Stimulated activated naive B cell treated with anti-CD40 and anti-IgM and Interleukin-4, amounts not matched to agents 10 μg/mL and 1 μg/mL and 100 μg/mL, for 72 hours (primary cell): Measurements from ENCODE around the gene MAP4K5.

ENCODE experiments used
- ATAC-seq, 2 donors: fragments of 150-1000 bp; cut with Tn5 transposase; replicated peaks; 2 replicates each; pipeline ENCODE4 v1.10.0; 2021; ENCODE audit warnings: moderate library complexity in 1 of 2
- DNase-seq: peaks from one replicate; pipeline ENCODE4 v3.0.0; 2021
- H3K27ac Mint-ChIP-seq: one replicate; pipeline ENCODE4 v1.8.0; 2022; ENCODE audit warnings: mild to moderate bottlenecking, mixed read lengths
- H3K27me3 Mint-ChIP-seq, 2 donors: one replicate each; pipeline ENCODE4 v1.8.0; 2022; ENCODE audit warnings: mixed read lengths in 2 of 2
- H3K36me3 Mint-ChIP-seq, 2 donors: one replicate each; pipeline ENCODE4 v1.8.0; 2022; ENCODE audit warnings: mixed read lengths in 2 of 2, mild to moderate bottlenecking in 1 of 2
- H3K4me1 Mint-ChIP-seq, 2 donors: one replicate each; pipeline ENCODE4 v1.8.0; 2022; ENCODE audit warnings: mixed read lengths in 2 of 2, mild to moderate bottlenecking in 1 of 2
- H3K4me3 Mint-ChIP-seq, 2 donors: one replicate each; pipeline ENCODE4 v1.8.0; 2022; ENCODE audit warnings: mild to moderate bottlenecking in 2 of 2, mixed read lengths in 2 of 2, moderate library complexity in 1 of 2
- H3K9me3 Mint-ChIP-seq, 2 donors: one replicate each; pipeline ENCODE4 v1.8.0; 2022; ENCODE audit warnings: mixed read lengths in 2 of 2, mild to moderate bottlenecking in 1 of 2

The MAP4K5 gene

DNA sequence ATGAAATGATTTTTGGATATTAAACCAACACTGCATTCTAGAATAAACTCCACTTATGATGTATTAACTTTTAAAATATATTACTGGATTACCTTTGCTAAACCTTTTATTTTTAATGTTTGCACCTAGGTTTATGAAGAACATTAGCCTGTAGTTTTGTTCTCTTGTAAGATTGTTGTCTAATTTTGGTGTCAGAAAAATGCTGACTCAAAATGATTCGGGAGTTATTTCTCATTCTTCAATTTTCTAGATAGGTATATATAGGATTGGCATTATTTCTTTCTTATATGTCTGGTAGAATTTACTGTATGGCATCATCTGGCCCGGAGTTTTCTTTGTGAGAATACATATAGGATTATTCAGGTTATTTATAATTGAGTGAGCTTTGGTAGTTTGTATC, 54.6 kb downstream of the MAP4K5 start:
- H3K9me3 Mint-ChIP-seq = peaks cover 0 to 3% of the 10 kb centered on the region in 2 donors
- DNase-seq = no peak
- H3K4me3 Mint-ChIP-seq = no peak overlapping the region
- peaks cover 35 to 42% of the 10 kb centered on the region in 2 donors for H3K36me3 Mint-ChIP-seq
- no peak for ATAC-seq
- H3K27me3 Mint-ChIP-seq = no peaks in the 10 kb centered on the region
- no peaks in the 10 kb centered on the region for H3K4me1 Mint-ChIP-seq
- H3K27ac Mint-ChIP-seq = no peak overlapping the region

DNA sequence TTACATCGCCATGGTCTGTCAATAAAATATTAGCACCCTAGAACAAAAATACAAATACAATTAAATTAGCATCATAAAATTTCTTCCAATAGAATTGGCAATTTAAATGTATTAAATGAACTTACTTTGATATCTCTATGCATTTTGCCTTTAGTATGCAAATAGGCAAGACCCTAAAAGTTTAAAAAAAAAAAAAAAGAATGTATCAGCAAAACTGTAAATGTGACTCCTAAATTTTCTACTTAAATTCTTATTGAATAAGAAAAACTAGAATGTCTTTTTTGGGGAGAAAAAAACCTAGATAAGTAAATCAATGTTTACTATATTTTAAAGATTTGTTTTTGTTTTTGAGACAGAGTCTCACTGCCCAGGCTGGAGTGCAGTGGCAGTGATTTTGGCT, 56.2 kb downstream of the MAP4K5 start:
- no peak for DNase-seq
- Mint-ChIP-seq H3K4me3 (no peak overlapping the region), H3K9me3 (peaks cover 0 to 7% of the 10 kb centered on the region in 2 donors), H3K4me1 (no peaks in the 10 kb centered on the region), H3K27ac (no peak overlapping the region), H3K36me3 (peaks cover 48 to 56% of the 10 kb centered on the region in 2 donors), H3K27me3 (no peaks in the 10 kb centered on the region)
- no peak for ATAC-seq

DNA sequence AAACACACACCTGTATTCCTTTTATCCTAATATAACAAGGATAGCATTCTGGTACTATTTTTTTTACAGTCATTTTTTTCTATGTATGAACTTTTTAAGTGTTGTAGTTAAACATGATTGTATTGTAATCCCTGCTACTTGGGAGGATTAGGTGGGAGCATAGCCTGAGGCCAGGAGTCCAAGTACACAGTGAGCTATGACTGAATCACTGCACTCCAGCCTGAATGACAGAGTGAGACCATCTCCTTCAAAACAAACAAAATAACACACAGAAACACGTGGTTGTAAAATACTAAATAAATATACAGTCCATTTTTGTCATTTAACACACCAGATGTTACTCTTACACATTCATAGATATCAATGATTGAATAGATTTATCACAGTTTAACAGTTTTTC, 56.9 kb downstream of the MAP4K5 start:
- peaks cover 0 to 9% of the 10 kb centered on the region in 2 donors for H3K9me3 Mint-ChIP-seq
- no peak for ATAC-seq
- no peak for DNase-seq
- H3K27me3 Mint-ChIP-seq = no peaks in the 10 kb centered on the region
- H3K27ac Mint-ChIP-seq = no peak overlapping the region
- H3K36me3 Mint-ChIP-seq = peaks cover 51 to 61% of the 10 kb centered on the region in 2 donors
- H3K4me1 Mint-ChIP-seq = no peaks in the 10 kb centered on the region
- H3K4me3 Mint-ChIP-seq = no peak overlapping the region

DNA sequence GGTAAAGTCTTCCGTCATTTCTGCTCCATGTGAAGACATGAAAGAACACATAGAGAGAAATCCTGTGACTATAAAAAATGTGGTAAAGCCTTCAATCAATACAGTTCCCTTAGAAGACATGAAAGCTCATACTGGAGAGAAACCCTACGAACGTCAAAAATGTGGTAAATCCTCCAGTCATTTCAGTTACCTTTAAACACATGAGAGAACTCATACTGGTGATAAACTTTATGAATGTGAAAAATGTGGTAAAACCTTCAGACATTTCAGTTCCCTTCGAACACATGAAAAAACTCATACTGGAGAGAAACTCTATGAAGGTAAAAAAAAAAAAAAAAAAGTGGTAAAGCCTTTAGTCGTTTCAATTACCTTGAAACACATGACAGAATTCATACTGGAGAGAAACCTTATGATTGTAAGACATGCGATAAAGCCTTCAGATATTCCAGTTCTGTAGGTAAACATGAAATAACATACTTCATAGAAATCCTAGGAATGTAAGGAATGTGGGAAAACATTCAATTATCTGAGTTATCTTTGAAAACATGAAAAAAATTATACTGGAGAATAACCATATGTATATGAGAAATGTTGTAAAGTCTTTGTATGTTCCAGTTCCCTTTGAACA, 60.4 kb downstream of the MAP4K5 start:
- Mint-ChIP-seq H3K9me3 (peaks cover 3 to 13% of the 10 kb centered on the region in 2 donors), H3K36me3 (peaks cover 47 to 64% of the 10 kb centered on the region in 2 donors), H3K4me1 (no peaks in the 10 kb centered on the region), H3K4me3 (no peak overlapping the region), H3K27me3 (no peaks in the 10 kb centered on the region), H3K27ac (no peak overlapping the region)
- no peak for DNase-seq
- ATAC-seq = no peak

DNA sequence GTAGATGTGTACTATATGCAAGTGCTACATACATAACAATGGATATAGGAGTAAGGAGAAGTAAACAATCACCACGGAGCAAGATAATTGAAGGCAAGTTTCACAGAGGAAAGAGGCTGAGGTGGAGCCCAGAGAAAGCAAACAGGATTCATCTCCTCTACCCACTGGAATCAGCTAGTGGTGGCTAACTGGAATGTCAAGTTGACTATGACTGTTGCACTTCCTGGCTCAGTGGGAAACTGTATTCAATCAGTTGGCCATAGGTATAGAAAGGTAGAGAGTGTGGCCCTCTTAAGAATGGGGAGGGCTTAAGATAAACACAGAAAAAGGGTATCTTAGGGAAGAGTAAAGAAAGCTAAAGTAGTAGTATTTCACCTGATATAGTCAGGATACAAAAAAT, 62.4 kb downstream of the MAP4K5 start:
- Mint-ChIP-seq H3K4me3 (no peak overlapping the region), H3K36me3 (peaks cover 44 to 61% of the 10 kb centered on the region in 2 donors), H3K27ac (no peak overlapping the region), H3K4me1 (no peaks in the 10 kb centered on the region), H3K27me3 (no peaks in the 10 kb centered on the region), H3K9me3 (peaks cover 3 to 13% of the 10 kb centered on the region in 2 donors)
- ATAC-seq (no peak), DNase-seq (no peak)

DNA sequence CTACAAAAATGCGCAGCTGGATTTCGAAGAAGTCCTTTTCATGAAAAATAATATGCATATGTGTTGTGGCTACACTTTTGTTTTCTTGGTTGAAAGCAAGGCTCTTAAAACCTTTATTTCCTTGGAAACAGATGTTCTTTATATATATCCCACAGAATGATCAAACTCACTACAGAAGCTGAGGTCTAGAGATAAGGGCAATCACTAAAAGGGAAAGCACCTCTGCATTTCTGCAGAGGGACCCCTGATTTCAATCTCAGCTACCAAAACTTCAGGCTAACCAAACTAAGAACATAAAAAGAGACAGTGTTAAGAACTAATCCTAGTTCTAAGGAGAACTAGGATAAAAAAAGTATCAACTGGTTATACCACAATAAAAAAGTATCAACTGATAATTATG, 70.3 kb downstream of the MAP4K5 start:
- no peak overlapping the region for H3K27ac Mint-ChIP-seq
- ATAC-seq (no peak), DNase-seq (no peak)
- no peaks in the 10 kb centered on the region for H3K27me3 Mint-ChIP-seq
- H3K9me3 Mint-ChIP-seq = no peaks in the 10 kb centered on the region
- H3K36me3 Mint-ChIP-seq = peaks cover 2 to 5% of the 10 kb centered on the region in 2 donors
- H3K4me3 Mint-ChIP-seq = no peak overlapping the region
- no peaks in the 10 kb centered on the region for H3K4me1 Mint-ChIP-seq

DNA sequence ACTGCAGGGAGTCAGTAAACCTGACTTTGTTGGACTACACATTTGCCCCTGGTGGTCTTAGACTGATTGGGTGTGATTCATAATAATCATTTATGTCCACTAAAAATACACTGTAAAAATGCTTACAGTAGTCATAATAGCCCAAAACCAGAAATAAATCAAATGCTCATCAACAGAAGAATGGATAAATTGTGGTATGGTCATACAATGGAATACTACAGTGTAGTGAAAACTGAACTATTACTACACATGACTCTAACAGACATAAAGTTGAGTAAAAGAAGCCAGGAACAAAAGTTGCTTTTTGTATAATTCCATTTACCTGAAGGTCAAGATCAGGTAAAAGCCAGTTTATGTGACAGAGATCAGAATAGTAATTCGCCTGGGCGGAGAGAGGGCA, 78.5 kb downstream of the MAP4K5 start:
- Mint-ChIP-seq H3K36me3 (peaks cover 45 to 46% of the 10 kb centered on the region in 2 donors), H3K27ac (no peak overlapping the region), H3K4me3 (no peak overlapping the region), H3K27me3 (no peaks in the 10 kb centered on the region), H3K9me3 (peaks cover 4 to 7% of the 10 kb centered on the region in 2 donors), H3K4me1 (peaks cover 0 to 7% of the 10 kb centered on the region in 2 donors)
- no peak for ATAC-seq
- DNase-seq = no peak

DNA sequence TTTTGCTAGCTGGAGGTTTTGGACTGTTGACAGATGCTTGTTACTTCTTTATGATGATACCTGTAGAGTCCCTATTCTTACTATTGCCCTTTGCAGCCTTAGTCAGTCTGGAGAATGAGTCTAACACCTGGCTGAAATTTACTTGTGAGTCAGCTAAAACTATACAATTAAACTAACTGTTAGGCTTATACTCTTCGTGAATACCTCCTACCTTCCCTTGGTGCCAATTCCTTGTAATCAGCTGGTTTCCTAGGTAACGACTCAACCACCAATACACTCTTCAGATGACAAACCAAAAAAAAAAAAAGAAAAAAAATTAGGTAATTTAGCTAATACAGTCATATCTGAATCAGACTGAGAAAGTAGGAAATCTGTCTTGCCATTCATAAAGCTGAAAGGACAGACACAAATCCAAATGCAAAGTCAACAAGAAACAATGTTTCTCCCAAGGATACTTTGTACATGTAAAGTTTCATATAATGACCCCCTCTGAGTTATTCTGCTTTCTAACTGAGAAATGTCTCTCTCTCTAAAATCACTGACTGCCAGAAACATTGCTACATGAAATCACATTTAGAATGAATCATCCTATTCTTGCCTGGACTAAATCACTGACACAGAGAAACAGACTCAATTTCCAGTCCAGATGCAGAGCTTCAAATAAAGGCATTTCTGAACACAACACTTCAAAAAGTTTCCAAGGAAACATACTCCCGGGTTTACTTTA, 79.2 kb downstream of the MAP4K5 start:
- peaks cover 45 to 46% of the 10 kb centered on the region in 2 donors for H3K36me3 Mint-ChIP-seq
- no peak for ATAC-seq
- H3K9me3 Mint-ChIP-seq = peaks cover 4 to 7% of the 10 kb centered on the region in 2 donors
- no peak overlapping the region for H3K27ac Mint-ChIP-seq
- H3K4me3 Mint-ChIP-seq = no peak overlapping the region
- DNase-seq = no peak
- peaks cover 0 to 7% of the 10 kb centered on the region in 2 donors for H3K4me1 Mint-ChIP-seq
- H3K27me3 Mint-ChIP-seq = no peaks in the 10 kb centered on the region

DNA sequence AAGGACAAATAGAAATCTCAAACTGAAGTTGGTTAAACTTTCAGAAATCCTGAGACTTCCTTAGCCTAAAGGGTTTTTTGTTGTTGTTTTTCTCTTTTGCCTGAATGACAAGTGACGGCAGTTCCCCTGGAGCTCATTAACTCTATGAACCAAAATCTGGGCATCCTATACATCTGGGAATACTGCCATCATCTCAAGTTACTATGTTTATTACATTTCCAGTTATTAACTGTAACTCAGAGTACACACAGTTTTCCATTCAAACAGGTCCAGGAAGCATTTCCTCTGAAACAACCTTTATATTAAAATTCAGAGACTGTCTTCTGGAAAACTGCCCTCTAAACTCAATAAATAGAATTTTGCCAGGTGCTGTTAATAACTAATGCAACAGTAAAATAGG, 80.1 kb downstream of the MAP4K5 start:
- Mint-ChIP-seq H3K36me3 (peaks cover 49 to 50% of the 10 kb centered on the region in 2 donors), H3K27ac (no peak overlapping the region), H3K4me3 (no peak overlapping the region)

DNA sequence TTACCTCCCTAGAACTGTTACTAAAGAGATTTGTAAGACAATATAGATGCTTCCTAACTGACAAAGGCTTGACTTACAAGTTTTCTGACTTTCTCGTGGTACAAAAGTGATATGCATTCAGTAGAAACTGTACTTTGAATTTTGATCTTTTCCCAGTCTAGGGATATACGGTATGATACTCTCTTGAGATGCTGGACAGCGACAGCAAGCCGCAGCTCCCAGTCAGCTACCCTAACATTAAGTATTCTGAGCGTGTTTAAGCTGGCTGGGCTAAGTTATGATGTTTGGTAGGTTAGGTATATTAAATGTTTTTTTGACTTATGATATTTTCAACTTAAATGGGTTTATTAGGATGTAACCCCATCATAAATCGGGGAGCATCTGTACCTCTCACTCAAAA, 80.5 kb downstream of the MAP4K5 start:
- H3K9me3 Mint-ChIP-seq = peaks cover 4 to 7% of the 10 kb centered on the region in 2 donors
- DNase-seq (no peak), ATAC-seq (no peak)
- H3K27me3 Mint-ChIP-seq = no peaks in the 10 kb centered on the region
- H3K4me3 Mint-ChIP-seq = no peak overlapping the region
- H3K4me1 Mint-ChIP-seq = peaks cover 0 to 7% of the 10 kb centered on the region in 2 donors
- peaks cover 49 to 50% of the 10 kb centered on the region in 2 donors for H3K36me3 Mint-ChIP-seq
- no peak overlapping the region for H3K27ac Mint-ChIP-seq

More for the DNA sequence above, 80.1 kb downstream of the MAP4K5 start:
- H3K9me3 Mint-ChIP-seq = peaks cover 4 to 7% of the 10 kb centered on the region in 2 donors
- H3K27me3 Mint-ChIP-seq = no peaks in the 10 kb centered on the region
- H3K4me1 Mint-ChIP-seq = peaks cover 0 to 7% of the 10 kb centered on the region in 2 donors
- ATAC-seq (no peak), DNase-seq (no peak)

DNA sequence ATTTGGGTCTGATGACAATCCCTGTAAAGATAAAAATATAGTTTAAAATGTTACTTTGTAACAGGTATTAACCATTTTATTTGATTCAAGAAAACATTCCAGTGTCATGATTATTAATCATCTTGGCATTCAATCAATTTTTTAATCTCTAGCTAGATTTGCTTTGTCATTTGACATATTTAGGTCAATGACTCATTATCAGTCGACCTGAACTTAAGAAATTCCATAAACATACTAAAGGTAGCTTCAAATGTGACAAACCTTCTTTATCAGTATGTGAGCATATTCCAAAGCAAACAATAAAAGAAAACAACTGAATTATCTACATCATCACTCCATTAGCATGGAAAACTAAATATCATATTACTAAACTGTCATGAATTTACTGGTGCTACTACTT, 84.9 kb downstream of the MAP4K5 start:
- H3K27ac Mint-ChIP-seq = no peak overlapping the region
- ATAC-seq (no peak), DNase-seq (no peak)
- no peaks in the 10 kb centered on the region for H3K4me1 Mint-ChIP-seq
- H3K27me3 Mint-ChIP-seq = no peaks in the 10 kb centered on the region
- H3K9me3 Mint-ChIP-seq = peaks cover 4 to 6% of the 10 kb centered on the region in 2 donors
- H3K4me3 Mint-ChIP-seq = no peak overlapping the region
- peaks cover 35 to 37% of the 10 kb centered on the region in 2 donors for H3K36me3 Mint-ChIP-seq

DNA sequence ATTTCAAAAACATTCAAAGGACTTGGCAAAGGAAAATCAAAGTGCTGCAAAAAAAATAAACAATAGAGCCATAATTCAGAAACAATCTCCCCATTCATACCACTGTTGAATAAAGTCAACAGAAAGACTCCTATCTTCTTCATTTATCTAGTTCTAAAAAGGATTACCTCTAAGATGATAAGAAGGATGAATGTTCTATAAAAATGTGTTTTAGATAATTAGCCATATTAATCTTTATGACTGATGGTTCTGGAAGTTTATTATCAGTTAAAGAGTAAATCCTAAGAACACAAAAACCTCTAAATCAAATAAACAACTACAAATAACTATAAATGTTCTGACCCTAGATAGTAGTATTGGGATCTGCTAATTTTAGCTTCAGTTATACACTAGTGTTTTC, 97.8 kb downstream of the MAP4K5 start:
- Mint-ChIP-seq H3K4me1 (no peaks in the 10 kb centered on the region), H3K36me3 (peaks cover 32 to 54% of the 10 kb centered on the region in 2 donors), H3K9me3 (peaks cover 0 to 2% of the 10 kb centered on the region in 2 donors), H3K27ac (no peak overlapping the region), H3K27me3 (no peaks in the 10 kb centered on the region), H3K4me3 (no peak overlapping the region)
- DNase-seq (no peak), ATAC-seq (no peak)

DNA sequence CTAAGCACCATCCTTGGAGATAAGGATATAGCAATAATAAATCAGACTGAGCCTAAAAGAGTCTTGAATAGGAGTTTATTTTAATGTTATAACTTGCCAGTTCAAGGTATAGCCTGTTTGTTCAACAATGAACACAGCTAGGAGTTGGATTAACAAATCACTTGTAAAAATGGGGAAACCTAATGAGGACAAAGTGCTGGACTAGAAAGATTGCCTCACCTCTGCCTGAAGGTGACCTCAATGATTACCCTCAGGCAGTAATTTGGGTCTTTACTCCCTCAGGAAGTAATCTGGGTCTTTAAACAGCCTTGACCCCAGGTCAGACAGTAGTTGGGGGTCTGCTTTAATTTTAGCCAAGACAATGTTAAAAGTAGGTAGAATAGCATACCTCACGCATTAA, 100.2 kb downstream of the MAP4K5 start:
- ATAC-seq = no peak
- H3K4me1 Mint-ChIP-seq = no peaks in the 10 kb centered on the region
- no peaks in the 10 kb centered on the region for H3K27me3 Mint-ChIP-seq
- no peak for DNase-seq
- H3K4me3 Mint-ChIP-seq = no peak overlapping the region
- no peak overlapping the region for H3K27ac Mint-ChIP-seq
- no peaks in the 10 kb centered on the region for H3K9me3 Mint-ChIP-seq
- peaks cover 27 to 48% of the 10 kb centered on the region in 2 donors for H3K36me3 Mint-ChIP-seq

DNA sequence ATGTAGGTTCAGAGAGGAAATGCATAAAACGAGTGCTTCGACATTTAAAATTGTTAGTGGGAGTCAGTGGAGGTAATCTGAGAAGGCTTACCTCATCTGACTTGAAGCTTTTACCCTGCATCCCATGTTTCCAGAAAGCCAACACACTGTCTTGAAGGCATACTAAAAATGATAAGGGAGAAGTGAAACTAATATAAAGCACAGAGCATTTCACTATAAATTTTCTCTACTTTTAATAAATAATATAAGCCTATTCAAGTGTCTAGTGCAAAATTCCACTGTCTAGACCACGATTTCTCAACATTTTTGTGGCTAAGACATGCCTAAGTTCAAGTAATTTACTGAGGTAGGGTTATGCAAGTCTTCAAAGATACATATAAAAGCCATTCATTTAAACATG, 106.6 kb downstream of the MAP4K5 start:
- H3K27me3 Mint-ChIP-seq = no peaks in the 10 kb centered on the region
- no peak for DNase-seq
- H3K9me3 Mint-ChIP-seq = no peaks in the 10 kb centered on the region
- H3K27ac Mint-ChIP-seq = no peak overlapping the region
- H3K4me3 Mint-ChIP-seq = no peak overlapping the region
- peaks cover 16 to 28% of the 10 kb centered on the region in 2 donors for H3K36me3 Mint-ChIP-seq
- H3K4me1 Mint-ChIP-seq = no peaks in the 10 kb centered on the region
- no peak for ATAC-seq

DNA sequence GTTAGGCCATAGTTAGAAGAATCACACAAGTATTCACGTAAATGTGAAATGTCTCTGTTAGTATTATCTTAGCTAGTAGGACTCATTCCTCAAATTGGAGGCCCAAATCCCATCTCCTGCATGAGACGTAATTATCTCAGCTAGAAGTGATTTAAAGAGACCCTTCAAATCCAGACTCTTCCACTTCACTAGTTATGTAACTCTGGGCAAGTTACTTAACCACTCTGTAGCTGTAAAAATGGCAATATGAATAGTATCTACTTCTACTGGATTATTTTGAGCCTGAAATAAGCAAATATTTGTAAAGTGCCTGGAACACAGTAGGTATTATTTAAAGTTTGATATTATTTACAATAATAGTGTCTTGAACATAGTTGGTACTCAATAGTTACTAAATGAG, 107.3 kb downstream of the MAP4K5 start:
- peaks cover 19 to 32% of the 10 kb centered on the region in 2 donors for H3K36me3 Mint-ChIP-seq
- H3K27ac Mint-ChIP-seq = no peak overlapping the region
- no peaks in the 10 kb centered on the region for H3K4me1 Mint-ChIP-seq
- no peaks in the 10 kb centered on the region for H3K9me3 Mint-ChIP-seq
- H3K27me3 Mint-ChIP-seq = no peaks in the 10 kb centered on the region
- no peak overlapping the region for H3K4me3 Mint-ChIP-seq
- DNase-seq = no peak
- no peak for ATAC-seq
